Endometrium (tissue), 2 donors: ENCODE results near the gene MAGEA6.

Source experiments
- FAIRE-seq: peaks from 2 replicates; lab custom pipeline; 2012; peaks lifted over from hg19 to GRCh38; lab: Jason Lieb, UNC
- donor health status: control.
- donor health status: control.

The MAGEA6 gene

DNA sequence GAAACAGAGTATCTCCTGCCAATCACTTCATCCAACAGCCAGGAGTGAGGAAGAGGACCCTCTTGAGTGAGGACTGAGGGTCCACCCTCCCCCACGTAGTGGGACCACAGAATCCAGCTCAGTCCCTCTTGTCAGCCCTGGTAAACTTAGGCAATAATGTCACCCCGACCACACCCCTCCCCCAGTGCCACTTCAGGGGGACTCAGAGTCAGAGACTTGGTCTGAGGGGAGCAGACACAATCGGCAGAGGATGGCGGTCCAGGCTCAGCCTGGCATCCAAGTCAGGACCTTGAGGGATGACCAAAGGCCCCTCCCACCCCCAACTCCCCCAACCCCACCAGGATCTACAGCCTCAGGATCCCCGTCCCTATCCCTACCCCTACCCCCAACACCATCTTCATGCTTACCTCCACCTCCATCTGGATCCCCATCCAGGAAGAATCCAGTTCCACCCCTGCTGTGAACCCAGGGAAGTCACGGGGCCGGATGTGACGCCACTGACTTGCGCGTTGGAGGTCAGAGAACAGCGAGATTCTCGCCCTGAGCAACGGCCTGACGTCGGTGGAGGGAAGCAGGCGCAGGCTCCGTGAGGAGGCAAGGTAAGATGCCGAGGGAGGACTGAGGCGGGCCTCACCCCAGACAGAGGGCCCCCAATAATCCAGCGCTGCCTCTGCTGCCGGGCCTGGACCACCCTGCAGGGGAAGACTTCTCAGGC lies 36.1 kb downstream of the MAGEA6 start, which contains the start of the genes CSAG1 and MAGEA12:
Gene CSAG1 (minus strand): TSS at position 461 of the 715 bp plus-strand sequence. CDS start 1,261 bp downstream, outside the sequence.
Gene MAGEA12 (plus strand): TSS at position 497 of the 715 bp plus-strand sequence. CDS start 2,405 bp downstream, outside the sequence.
- FAIRE-seq: no peak

DNA sequence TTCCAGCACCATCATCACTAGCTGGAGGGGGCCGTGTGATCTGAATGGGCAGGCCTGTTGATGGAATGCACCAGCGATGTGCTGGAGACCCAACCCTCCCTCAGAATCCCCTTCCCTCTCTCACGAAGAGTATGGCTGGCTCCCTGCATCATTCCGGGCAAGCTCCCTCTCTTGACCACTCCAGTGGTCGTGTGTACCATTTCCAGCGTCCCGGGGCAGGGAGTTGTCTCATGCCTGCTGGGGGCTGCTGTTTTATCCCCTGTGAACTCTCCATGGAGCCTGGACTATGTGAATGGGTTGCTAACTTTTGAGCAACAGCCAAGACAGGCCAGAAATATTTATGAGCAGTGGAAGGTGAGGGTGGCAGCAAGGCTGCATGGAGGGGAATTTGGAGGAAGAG lies 44.1 kb downstream of the MAGEA6 start:
- FAIRE-seq: no peak
